Fibroblast of skin of left biceps (primary cell): ENCODE measurements around the gene SLC22A3.
"Not testable (repeated sequence)": the region's sequence is repeated elsewhere in the genome, so short reads cannot be mapped to it uniquely, and the experiment has no call there.

Source experiments
- DNase-seq, 2 experiments: peaks; one replicate each; pipeline ENCODE4 v3.0.0-alpha.2; 2013; ENCODE audit warnings: low read depth in 2 of 2

Gene SLC22A3

GRCh38 chr6:160368670-160369069 is 20.5 kb downstream of the SLC22A3 start:
- no peak for DNase-seq

GRCh38 chr6:160373601-160374000 is 25.4 kb downstream of the SLC22A3 start:
- DNase-seq: not testable (repeated sequence)

- no peak for DNase-seq
Observed at GRCh38 chr6:160374836-160375560, 26.8 kb downstream of the SLC22A3 start.

GRCh38 chr6:160375561-160375949 is 27.4 kb downstream of the SLC22A3 start:
- no peak for DNase-seq

- no peak for DNase-seq
Observed at GRCh38 chr6:160376445-160376844, 28.3 kb downstream of the SLC22A3 start.

GRCh38 chr6:160378218-160378617 is 30.0 kb downstream of the SLC22A3 start:
- no peak for DNase-seq

GRCh38 chr6:160378882-160379281 is 30.7 kb downstream of the SLC22A3 start:
- DNase-seq: no peak

GRCh38 chr6:160379466-160379865 is 31.3 kb downstream of the SLC22A3 start:
- DNase-seq: no peak

- no peak for DNase-seq
Observed at GRCh38 chr6:160382946-160383345, 34.8 kb downstream of the SLC22A3 start.

- no peak for DNase-seq
Observed at GRCh38 chr6:160386869-160387530, 38.8 kb downstream of the SLC22A3 start.

- DNase-seq: no peak
Observed at GRCh38 chr6:160387916-160388643, 39.9 kb downstream of the SLC22A3 start.

- DNase-seq: no peak
Observed at GRCh38 chr6:160388922-160389321, 40.7 kb downstream of the SLC22A3 start.

GRCh38 chr6:160391419-160392116 is 43.4 kb downstream of the SLC22A3 start:
- no peak for DNase-seq

GRCh38 chr6:160393442-160393841 is 45.3 kb downstream of the SLC22A3 start:
- not testable (repeated sequence) for DNase-seq

- no peak for DNase-seq
Observed at GRCh38 chr6:160393891-160394653, 45.9 kb downstream of the SLC22A3 start.

- no peak for DNase-seq
Observed at GRCh38 chr6:160394654-160395035, 46.5 kb downstream of the SLC22A3 start.

- no peak for DNase-seq
Observed at GRCh38 chr6:160395187-160395586, 47.0 kb downstream of the SLC22A3 start.

GRCh38 chr6:160396292-160396691 is 48.1 kb downstream of the SLC22A3 start:
- no peak for DNase-seq

- no peak for DNase-seq
Observed at GRCh38 chr6:160398674-160399271, 50.6 kb downstream of the SLC22A3 start.

- no peak for DNase-seq
Observed at GRCh38 chr6:160400446-160400845, 52.3 kb downstream of the SLC22A3 start.

- no peak for DNase-seq
Observed at GRCh38 chr6:160408528-160408927, 60.4 kb downstream of the SLC22A3 start.
